ENCODE measurements around the gene RGR. TPM values are rescaled to one million over a fixed set of nuclear protein-coding genes. Genes with fewer than 3 reads are reported as not detected.

Gene RGR
- total and polyA plus RNA-seq, 11 donors, result 0.04 to 2.0 (median 0.38) TPM; not detected in 6

- TF ChIP-seq CTCF (IDR thresholded peaks at IDR 0.05) (no peak), POLR2A (IDR thresholded peaks at IDR 0.05) (no peak)
- peaks cover 0 to 13% (median 0%) of the 10 kb centered on the region in 9 donors for H3K27me3 ChIP-seq
- no peak for DNase-seq
- no peak overlapping the region for H3K27ac ChIP-seq
- 82 to 88% (median 84%) methylated on average over 4 of the region's 4 CpGs for WGBS, 4 donors
- no peak overlapping the region for H3K4me3 ChIP-seq
- ATAC-seq, result no peak
- H3K4me1 ChIP-seq, result peaks cover 0 to 7% (median 2%) of the 10 kb centered on the region in 12 donors
- intact Hi-C loops (cut with DNase I), result loop anchor here in 7 of 10 donors (1.0 to 10.0 kb wide), 9 partner anchors 67 to 273 kb away; no protein-coding TSS in a partner anchor
- no peaks in the 10 kb centered on the region for H3K9me3 ChIP-seq
- no peaks in the 10 kb centered on the region for H3K36me3 ChIP-seq
These were observed 20.6 kb downstream of the RGR start for GRCh38 chr10:84265418-84265817.

- WGBS, 4 donors, result 39 to 42% (median 40%) methylated on average over 7 of the region's 7 CpGs
- DNase-seq (peak in 2 of 5 donors; percentile 21 to 36), ATAC-seq (peak in 1 of 4 donors; percentile 35)
- peaks cover 0 to 7% (median 2%) of the 10 kb centered on the region in 12 donors for H3K4me1 ChIP-seq
- intact Hi-C loops (cut with DNase I), result loop anchor here in 5 of 10 donors (5.0 to 10.0 kb wide), 4 partner anchors 65 to 110 kb away; no protein-coding TSS in a partner anchor
- H3K4me3 ChIP-seq, result no peak overlapping the region
- no peak overlapping the region for H3K27ac ChIP-seq
- peaks cover 0 to 16% (median 0%) of the 10 kb centered on the region in 9 donors for H3K27me3 ChIP-seq
- no peaks in the 10 kb centered on the region for H3K9me3 ChIP-seq
- TF ChIP-seq CTCF (IDR thresholded peaks at IDR 0.05) (peak; percentile 22 to 63 (median 50)), POLR2A (IDR thresholded peaks at IDR 0.05) (no peak)
- no peaks in the 10 kb centered on the region for H3K36me3 ChIP-seq
These were observed 22.8 kb downstream of the RGR start for GRCh38 chr10:84267503-84268126.

- DNase-seq, result no peak
- Histone ChIP-seq H3K27ac (no peak overlapping the region), H3K9me3 (no peaks in the 10 kb centered on the region), H3K4me3 (no peak overlapping the region), H3K4me1 (peaks cover 0 to 7% (median 2%) of the 10 kb centered on the region in 12 donors), H3K27me3 (peaks cover 0 to 14% (median 0%) of the 10 kb centered on the region in 9 donors), H3K36me3 (no peaks in the 10 kb centered on the region)
- intact Hi-C loops (cut with DNase I), result loop anchor here in 5 of 10 donors (5.0 to 10.0 kb wide), 4 partner anchors 63 to 108 kb away; no protein-coding TSS in a partner anchor
- no peak for ATAC-seq
- TF ChIP-seq CTCF (IDR thresholded peaks at IDR 0.05), result no peak
- no peak for TF ChIP-seq POLR2A (IDR thresholded peaks at IDR 0.05)
- 54 to 70% (median 66%) methylated on average over 1 of the region's 1 CpG for WGBS, 4 donors
These were observed 24.3 kb downstream of the RGR start for GRCh38 chr10:84269162-84269561.

GRCh38 chr10:84269773-84270172, 24.9 kb downstream of the RGR start:
- ATAC-seq (no peak), DNase-seq (no peak)
- no peak for TF ChIP-seq POLR2A (IDR thresholded peaks at IDR 0.05)
- TF ChIP-seq CTCF (IDR thresholded peaks at IDR 0.05), result no peak
- WGBS, 4 donors, result 65 to 86% (median 74%) methylated on average over 2 of the region's 2 CpGs
- Histone ChIP-seq H3K36me3 (no peaks in the 10 kb centered on the region), H3K4me3 (no peak overlapping the region), H3K27ac (no peak overlapping the region), H3K9me3 (no peaks in the 10 kb centered on the region), H3K4me1 (peaks cover 0 to 3% (median under 1%) of the 10 kb centered on the region in 12 donors), H3K27me3 (peaks cover 0 to 19% (median 0%) of the 10 kb centered on the region in 9 donors)
- intact Hi-C loops (cut with DNase I), result loop anchor here in 5 of 10 donors (5.0 to 10.0 kb wide), 4 partner anchors 63 to 108 kb away; no protein-coding TSS in a partner anchor

All from heart left ventricle (tissue), 16 donors.